ENCODE data around the gene LMF2.
A peak's percentile ranks its signal among the peaks of the same experiment; 100 is the strongest.

LMF2 gene

GRCh38 chr22:50531962-50532674 lies 24.6 kb upstream of the LMF2 start:
- Histone ChIP-seq H3K9ac (ENCODE audit: low read length) (peak overlapping the region; percentile 99), H3K27me3 (ENCODE audit: control insufficient read depth, insufficient read depth, low read length) (no peaks in the 10 kb centered on the region), H3K9me3 (ENCODE audit: control insufficient read depth, low read length) (no peaks in the 10 kb centered on the region), H3K36me3 (ENCODE audit: control insufficient read depth, insufficient read depth, low read length) (no peaks in the 10 kb centered on the region), H3K4me3 (ENCODE audit: low read length) (peak overlapping the region; percentile 19), H3K4me1 (ENCODE audit: control insufficient read depth, insufficient read depth, low read length) (peaks cover 39% of the 10 kb centered on the region)

GRCh38 chr22:50531546-50531961 lies 24.1 kb upstream of the LMF2 start:
- Histone ChIP-seq H3K9ac (ENCODE audit: low read length) (peak overlapping the region; percentile 99), H3K36me3 (ENCODE audit: control insufficient read depth, insufficient read depth, low read length) (no peaks in the 10 kb centered on the region), H3K9me3 (ENCODE audit: control insufficient read depth, low read length) (no peaks in the 10 kb centered on the region), H3K4me1 (ENCODE audit: control insufficient read depth, insufficient read depth, low read length) (peaks cover 45% of the 10 kb centered on the region), H3K4me3 (ENCODE audit: low read length) (peak overlapping the region; percentile 89), H3K27me3 (ENCODE audit: control insufficient read depth, insufficient read depth, low read length) (no peaks in the 10 kb centered on the region)

GRCh38 chr22:50530877-50531545 lies 23.5 kb upstream of the LMF2 start:
- peak overlapping the region; percentile 99 for H3K9ac ChIP-seq (ENCODE audit: low read length)

GRCh38 chr22:50530580-50530876 lies 23.0 kb upstream of the LMF2 start:
- no peaks in the 10 kb centered on the region for H3K36me3 ChIP-seq (ENCODE audit: control insufficient read depth, insufficient read depth, low read length)
- H3K4me3 ChIP-seq (ENCODE audit: low read length): peak overlapping the region; percentile 60
- no peaks in the 10 kb centered on the region for H3K27me3 ChIP-seq (ENCODE audit: control insufficient read depth, insufficient read depth, low read length)
- no peaks in the 10 kb centered on the region for H3K9me3 ChIP-seq (ENCODE audit: control insufficient read depth, low read length)
- peaks cover 47% of the 10 kb centered on the region for H3K4me1 ChIP-seq (ENCODE audit: control insufficient read depth, insufficient read depth, low read length)
- H3K9ac ChIP-seq (ENCODE audit: low read length): peak overlapping the region; percentile 99

More at GRCh38 chr22:50530877-50531545, 23.5 kb upstream of the LMF2 start:
- Histone ChIP-seq H3K4me1 (ENCODE audit: control insufficient read depth, insufficient read depth, low read length) (peaks cover 47% of the 10 kb centered on the region), H3K4me3 (ENCODE audit: low read length) (peak overlapping the region; percentile 89), H3K27me3 (ENCODE audit: control insufficient read depth, insufficient read depth, low read length) (no peaks in the 10 kb centered on the region), H3K9me3 (ENCODE audit: control insufficient read depth, low read length) (no peaks in the 10 kb centered on the region), H3K36me3 (ENCODE audit: control insufficient read depth, insufficient read depth, low read length) (no peaks in the 10 kb centered on the region)

GRCh38 chr22:50529897-50530579 lies 22.5 kb upstream of the LMF2 start, which contains the start of gene TYMP:
TYMP (minus strand) TSS chr22:50530012; CDS start chr22:50529709, 303 bp downstream.
- Histone ChIP-seq H3K4me1 (ENCODE audit: control insufficient read depth, insufficient read depth, low read length) (peaks cover 49% of the 10 kb centered on the region), H3K9ac (ENCODE audit: low read length) (peak within 1 kb of the TSS; percentile 99)

GRCh38 chr22:50529416-50529896 lies 22.0 kb upstream of the LMF2 start:
- Histone ChIP-seq H3K27me3 (ENCODE audit: control insufficient read depth, insufficient read depth, low read length) (no peaks in the 10 kb centered on the region), H3K36me3 (ENCODE audit: control insufficient read depth, insufficient read depth, low read length) (no peaks in the 10 kb centered on the region), H3K4me3 (ENCODE audit: low read length) (peak overlapping the region; percentile 14), H3K4me1 (ENCODE audit: control insufficient read depth, insufficient read depth, low read length) (peaks cover 55% of the 10 kb centered on the region), H3K9ac (ENCODE audit: low read length) (peak overlapping the region; percentile 99), H3K9me3 (ENCODE audit: control insufficient read depth, low read length) (no peaks in the 10 kb centered on the region)

More at GRCh38 chr22:50529897-50530579, 22.5 kb upstream of the LMF2 start, which contains the start of gene TYMP:
- H3K36me3 ChIP-seq (ENCODE audit: control insufficient read depth, insufficient read depth, low read length): no peaks in the 10 kb centered on the region
- peak within 1 kb of the TSS; percentile 89 for H3K4me3 ChIP-seq (ENCODE audit: low read length)
- no peaks in the 10 kb centered on the region for H3K27me3 ChIP-seq (ENCODE audit: control insufficient read depth, insufficient read depth, low read length)
- H3K9me3 ChIP-seq (ENCODE audit: control insufficient read depth, low read length): no peaks in the 10 kb centered on the region

- peak overlapping the region; percentile 99 for H3K9ac ChIP-seq (ENCODE audit: low read length)
- no peak overlapping the region for H3K4me3 ChIP-seq (ENCODE audit: low read length)
- no peaks in the 10 kb centered on the region for H3K9me3 ChIP-seq (ENCODE audit: control insufficient read depth, low read length)
- H3K36me3 ChIP-seq (ENCODE audit: control insufficient read depth, insufficient read depth, low read length): no peaks in the 10 kb centered on the region
- peaks cover 61% of the 10 kb centered on the region for H3K4me1 ChIP-seq (ENCODE audit: control insufficient read depth, insufficient read depth, low read length)
- no peaks in the 10 kb centered on the region for H3K27me3 ChIP-seq (ENCODE audit: control insufficient read depth, insufficient read depth, low read length)
Observed at GRCh38 chr22:50528682-50529415, 21.3 kb upstream of the LMF2 start.

GRCh38 chr22:50527921-50528681 lies 20.6 kb upstream of the LMF2 start:
- Histone ChIP-seq H3K9me3 (ENCODE audit: control insufficient read depth, low read length) (no peaks in the 10 kb centered on the region), H3K27me3 (ENCODE audit: control insufficient read depth, insufficient read depth, low read length) (no peaks in the 10 kb centered on the region), H3K4me3 (ENCODE audit: low read length) (no peak overlapping the region), H3K4me1 (ENCODE audit: control insufficient read depth, insufficient read depth, low read length) (peaks cover 63% of the 10 kb centered on the region), H3K36me3 (ENCODE audit: control insufficient read depth, insufficient read depth, low read length) (peaks cover 7% of the 10 kb centered on the region), H3K9ac (ENCODE audit: low read length) (no peak overlapping the region)

GRCh38 chr22:50526834-50527801 lies 19.6 kb upstream of the LMF2 start:
- H3K36me3 ChIP-seq (ENCODE audit: control insufficient read depth, insufficient read depth, low read length): peaks cover 17% of the 10 kb centered on the region
- H3K4me1 ChIP-seq (ENCODE audit: control insufficient read depth, insufficient read depth, low read length): peaks cover 57% of the 10 kb centered on the region
- no peaks in the 10 kb centered on the region for H3K27me3 ChIP-seq (ENCODE audit: control insufficient read depth, insufficient read depth, low read length)
- H3K4me3 ChIP-seq (ENCODE audit: low read length): peak overlapping the region; percentile 63
- H3K9ac ChIP-seq (ENCODE audit: low read length): peak overlapping the region; percentile 70
- no peaks in the 10 kb centered on the region for H3K9me3 ChIP-seq (ENCODE audit: control insufficient read depth, low read length)

- Histone ChIP-seq H3K4me1 (ENCODE audit: control insufficient read depth, insufficient read depth, low read length) (peaks cover 51% of the 10 kb centered on the region), H3K36me3 (ENCODE audit: control insufficient read depth, insufficient read depth, low read length) (peaks cover 19% of the 10 kb centered on the region), H3K9ac (ENCODE audit: low read length) (peak overlapping the region; percentile 70), H3K9me3 (ENCODE audit: control insufficient read depth, low read length) (no peaks in the 10 kb centered on the region), H3K27me3 (ENCODE audit: control insufficient read depth, insufficient read depth, low read length) (no peaks in the 10 kb centered on the region), H3K4me3 (ENCODE audit: low read length) (peak overlapping the region; percentile 63)
Observed at GRCh38 chr22:50526108-50526833, 18.8 kb upstream of the LMF2 start.
